Keratinocyte (primary cell): ENCODE measurements around the gene DIP2C. TPM values are rescaled to one million over a fixed set of nuclear protein-coding genes. Genes with fewer than 3 reads are reported as not detected.

Experiments
- DNase-seq: peaks from one replicate; pipeline ENCODE4 v3.0.0-alpha.2; 2011; ENCODE audit warnings: low read depth, missing footprints, low spot score
- FAIRE-seq: peaks from 2 replicates; lab custom pipeline; 2011; peaks lifted over from hg19 to GRCh38; lab: Jason Lieb, UNC
- H2AFZ ChIP-seq: 2 replicates; pipeline ENCODE4 v1.6.0; 2012; ENCODE audit warnings: low read length, control low read depth, inconsistent platforms; ENCODE audit not compliant: control insufficient read depth
- H3K27ac ChIP-seq: 2 replicates; pipeline ENCODE4 v1.5.1; 2011; ENCODE audit warnings: low read length; ENCODE audit not compliant: control insufficient read depth, insufficient read depth
- H3K27me3 ChIP-seq: 3 replicates; pipeline ENCODE4 v1.6.0; 2011; ENCODE audit warnings: low read length; ENCODE audit not compliant: control insufficient read depth, insufficient read depth; ENCODE audit errors: extremely low read depth
- H3K36me3 ChIP-seq, 2 experiments: 2 replicates in 1 of 2; 3 replicates in 1 of 2; pipeline ENCODE4 v1.5.1; 2011; ENCODE audit warnings: low read length in 2 of 2, mild to moderate bottlenecking in 1 of 2; ENCODE audit not compliant: control insufficient read depth in 2 of 2, insufficient read depth in 2 of 2; ENCODE audit errors: extremely low read depth in 1 of 2
- H3K4me1 ChIP-seq: 3 replicates; pipeline ENCODE4 v1.5.1; 2011; ENCODE audit warnings: low read length; ENCODE audit not compliant: control insufficient read depth, insufficient read depth; ENCODE audit errors: extremely low read depth
- H3K4me2 ChIP-seq: 3 replicates; pipeline ENCODE4 v1.6.0; 2011; ENCODE audit warnings: low read depth, low read length; ENCODE audit not compliant: control insufficient read depth, insufficient read depth; ENCODE audit errors: extremely low read depth
- H3K4me3 ChIP-seq, 3 experiments: fragments of 200-600 bp in 1 of 3; sonication (generic) in 1 of 3; 2 replicates in 2 of 3; 3 replicates in 1 of 3; pipeline ENCODE4 v1.5.1; 2011 to 2016; ENCODE audit warnings: low read length in 3 of 3, mild to moderate bottlenecking in 3 of 3, control low read depth in 2 of 3, inconsistent platforms in 1 of 3, low read depth in 1 of 3, mixed read lengths in 1 of 3, mixed run types in 1 of 3, moderate library complexity in 1 of 3; ENCODE audit not compliant: control insufficient read depth in 2 of 3, insufficient read depth in 2 of 3; ENCODE audit errors: extremely low read depth in 1 of 3
- H3K79me2 ChIP-seq: 2 replicates; pipeline ENCODE4 v1.6.0; 2012; ENCODE audit warnings: low read length; ENCODE audit not compliant: control insufficient read depth, insufficient read depth
- H3K9ac ChIP-seq: 3 replicates; pipeline ENCODE4 v1.6.0; 2011; ENCODE audit warnings: low read length; ENCODE audit not compliant: control insufficient read depth, insufficient read depth; ENCODE audit errors: extremely low read depth
- H3K9me1 ChIP-seq: 3 replicates; pipeline ENCODE4 v1.6.0; 2011; ENCODE audit warnings: low read length; ENCODE audit not compliant: control insufficient read depth, insufficient read depth; ENCODE audit errors: extremely low read depth
- H3K9me3 ChIP-seq: 2 replicates; pipeline ENCODE4 v1.5.1; 2012; ENCODE audit warnings: low read depth, low read length; ENCODE audit not compliant: control insufficient read depth
- H4K20me1 ChIP-seq: 3 replicates; pipeline ENCODE4 v1.6.0; 2011; ENCODE audit warnings: low read length; ENCODE audit not compliant: control insufficient read depth, insufficient read depth; ENCODE audit errors: extremely low read depth
- CTCF ChIP-seq, 3 experiments: IDR thresholded peaks in 1 of 3; conservative IDR thresholded peaks in 1 of 3; optimal IDR thresholded peaks in 1 of 3; 2 replicates in 2 of 3; 3 replicates in 1 of 3; pipeline versions ENCODE3 to v1.5.1; 2011; ENCODE audit warnings: low read length in 3 of 3, mild to moderate bottlenecking in 3 of 3, moderate library complexity in 2 of 3, control low read depth in 1 of 3, inconsistent platforms in 1 of 3; ENCODE audit not compliant: insufficient read depth in 2 of 3; ENCODE audit errors: extremely low read depth in 1 of 3
- EZH2 ChIP-seq: IDR thresholded peaks from one replicate; pipeline ENCODE4 v1.6.1; 2012; ENCODE audit warnings: inconsistent platforms, mild to moderate bottlenecking, low read length, moderate library complexity
- dilution Hi-C: fragments of 300-500 bp; cut with MboI; formaldehyde crosslinking; loops from one replicate; pipeline ENCODE4 v1.7.0; 2020; ENCODE audit warnings: low sequenced_read_pairs; ENCODE audit not compliant: extremely low pct_ligation_motif_present
- polyA plus RNA-seq, 5 experiments: library from polyadenylated mRNA; depleted of rRNA in 3 of 5; stranded (reverse) in 3 of 5; stranded (forward) in 1 of 5; unstranded in 1 of 5; fragments of >200 nt; gene quantifications; 1 replicate in 1 of 5; 2 replicates in 3 of 5; 3 replicates in 1 of 5; pipeline versions ENCODE4 v1.2.1 to v1.2.3, GENCODE V29; 2011 to 2012; ENCODE audit warnings: missing spikeins in 2 of 5, low read depth in 1 of 5, low replicate concordance in 1 of 5

The DIP2C gene
- polyA plus RNA-seq, 1 donor (not counting 4 experiments of a cell fraction or from before 2014, with no cell fraction given): 1.3 TPM

DNA sequence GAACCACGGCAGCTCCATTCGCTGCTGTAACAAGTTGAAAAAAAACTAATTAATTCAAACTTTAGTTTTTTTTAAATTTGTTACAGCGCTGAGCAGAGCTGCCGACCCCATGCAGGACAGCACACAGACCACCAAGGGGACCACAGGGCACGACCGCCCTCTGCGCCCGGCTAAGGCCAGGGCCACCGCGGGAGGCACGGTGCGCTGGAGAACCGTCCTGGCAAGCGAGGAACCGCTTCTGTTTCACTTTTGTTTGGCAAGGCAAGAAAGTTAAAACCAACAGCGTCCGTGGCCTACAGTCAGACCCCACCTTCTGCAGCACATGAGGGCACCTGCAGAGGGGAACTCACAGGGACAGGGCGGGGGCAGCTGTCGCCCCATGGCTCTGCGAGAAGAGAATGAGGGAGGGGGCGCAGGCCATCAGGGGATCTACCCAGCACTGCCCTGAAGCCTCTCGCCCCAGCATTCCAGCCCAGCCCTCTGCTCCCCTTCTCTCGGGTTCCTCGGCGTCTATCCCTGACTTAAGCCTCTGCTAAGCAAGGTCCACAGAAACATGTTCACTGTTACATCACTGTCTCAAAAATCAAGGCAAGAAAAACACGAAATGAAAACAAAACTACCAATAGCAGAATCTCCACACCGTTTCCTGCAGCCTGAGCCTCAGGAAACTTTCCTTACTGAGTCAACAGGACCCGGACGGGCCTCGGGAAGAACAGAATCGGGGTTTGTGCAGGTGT is 204.4 kb downstream of the DIP2C start:
- Histone ChIP-seq H3K4me3 (peak overlapping the region; percentile 4 to 64 (median 54)), H2AFZ (peak overlapping the region; percentile 68), H3K9ac (peak overlapping the region; percentile 71), H3K27me3 (no peaks in the 10 kb centered on the region), H3K36me3 (no peaks in the 10 kb centered on the region), H3K9me1 (no peaks in the 10 kb centered on the region), H3K79me2 (no peaks in the 10 kb centered on the region), H3K27ac (no peak overlapping the region), H4K20me1 (no peaks in the 10 kb centered on the region), H3K4me1 (peaks cover 14% of the 10 kb centered on the region), H3K9me3 (no peaks in the 10 kb centered on the region), H3K4me2 (peak overlapping the region; percentile 86)
- FAIRE-seq (no peak), DNase-seq (no peak)
- no peak for TF ChIP-seq EZH2
- TF ChIP-seq CTCF (optimal IDR thresholded peaks at IDR 0.05 in 1 of 3, IDR thresholded peaks at IDR 0.05 in 1 of 3, conservative IDR thresholded peaks at IDR 0.05 in 1 of 3; ENCODE audit: extremely low read depth in 1 of 3, insufficient read depth in 2 of 3, low read length in 3 of 3): no peak
- dilution Hi-C loops: no loop called here

GRCh38 chr10:484441-484924 is 205.0 kb downstream of the DIP2C start:
- no peak overlapping the region for H3K27ac ChIP-seq
- dilution Hi-C loops: no loop called here
- FAIRE-seq (no peak), DNase-seq (no peak)
- H3K4me1 ChIP-seq: peaks cover 14% of the 10 kb centered on the region
- no peaks in the 10 kb centered on the region for H3K9me1 ChIP-seq
- no peaks in the 10 kb centered on the region for H3K9me3 ChIP-seq
- no peaks in the 10 kb centered on the region for H4K20me1 ChIP-seq
- H2AFZ ChIP-seq: peak overlapping the region; percentile 68
- H3K9ac ChIP-seq: peak overlapping the region; percentile 71
- H3K4me3 ChIP-seq: peak overlapping the region; percentile 4 to 64 (median 54)
- H3K4me2 ChIP-seq: peak overlapping the region; percentile 86
- H3K79me2 ChIP-seq: no peaks in the 10 kb centered on the region
- TF ChIP-seq EZH2 (no peak), CTCF (optimal IDR thresholded peaks at IDR 0.05 in 1 of 3, IDR thresholded peaks at IDR 0.05 in 1 of 3, conservative IDR thresholded peaks at IDR 0.05 in 1 of 3; ENCODE audit: extremely low read depth in 1 of 3, insufficient read depth in 2 of 3, low read length in 3 of 3) (no peak)
- no peaks in the 10 kb centered on the region for H3K36me3 ChIP-seq
- no peaks in the 10 kb centered on the region for H3K27me3 ChIP-seq
